Measurements from ENCODE around the gene SLC5A10. TPM values are rescaled to one million over a fixed set of nuclear protein-coding genes. Genes with fewer than 3 reads are reported as not detected.

The SLC5A10 gene
- total RNA-seq, 4 donors from 2014 or later, result not detected

- Histone ChIP-seq H3K9me3 (no peaks in the 10 kb centered on the region), H3K36me3 (no peaks in the 10 kb centered on the region), H3K4me1 (no peaks in the 10 kb centered on the region), H3K27me3 (no peaks in the 10 kb centered on the region), H3K4me3 (peak within 1 kb of the TSS; percentile 47 to 50), H3K27ac (peak within 1 kb of the TSS; percentile 47 to 81)
- DNase-seq, result peak; percentile 77 to 81
- intact Hi-C loops (cut with DNase I; ENCODE audit: low total_unique reads), result no loop called here
- TF ChIP-seq POLR2A (IDR thresholded peaks at IDR 0.05) (peak in 1 of 2 donors; percentile 60), CTCF (IDR thresholded peaks at IDR 0.05) (no peak)
Measured at GRCh38 chr17:19004421-19005136, 52.6 kb downstream of the SLC5A10 start, which contains the start of gene FAM83G. Gene FAM83G, minus strand, starts transcription at chr17:19004764. Its CDS starts 723 bp downstream, at chr17:19004041.

GRCh38 chr17:19005137-19005773 lies 53.3 kb downstream of the SLC5A10 start:
- Histone ChIP-seq H3K9me3 (no peaks in the 10 kb centered on the region), H3K36me3 (no peaks in the 10 kb centered on the region), H3K27me3 (no peaks in the 10 kb centered on the region), H3K4me1 (no peaks in the 10 kb centered on the region), H3K27ac (peak overlapping the region; percentile 47 to 81), H3K4me3 (peak overlapping the region in 1 of 2 donors; percentile 50)
- intact Hi-C loops (cut with DNase I; ENCODE audit: low total_unique reads), result no loop called here
- no peak for DNase-seq
- no peak for TF ChIP-seq CTCF (IDR thresholded peaks at IDR 0.05)
- TF ChIP-seq POLR2A (IDR thresholded peaks at IDR 0.05), result no peak

- DNase-seq, result no peak
- H3K27me3 ChIP-seq, result no peaks in the 10 kb centered on the region
- no peaks in the 10 kb centered on the region for H3K4me1 ChIP-seq
- H3K36me3 ChIP-seq, result no peaks in the 10 kb centered on the region
- TF ChIP-seq CTCF (IDR thresholded peaks at IDR 0.05) (no peak), POLR2A (IDR thresholded peaks at IDR 0.05) (no peak)
- H3K27ac ChIP-seq, result no peak overlapping the region
- intact Hi-C loops (cut with DNase I; ENCODE audit: low total_unique reads), result no loop called here
- no peaks in the 10 kb centered on the region for H3K9me3 ChIP-seq
- no peak overlapping the region for H3K4me3 ChIP-seq
Measured at GRCh38 chr17:19005789-19006430, 53.9 kb downstream of the SLC5A10 start.

GRCh38 chr17:19006698-19007097 lies 54.7 kb downstream of the SLC5A10 start:
- no peak for TF ChIP-seq CTCF (IDR thresholded peaks at IDR 0.05)
- TF ChIP-seq POLR2A (IDR thresholded peaks at IDR 0.05), result no peak
- H3K9me3 ChIP-seq, result no peaks in the 10 kb centered on the region
- no peaks in the 10 kb centered on the region for H3K36me3 ChIP-seq
- no peaks in the 10 kb centered on the region for H3K27me3 ChIP-seq
- no peaks in the 10 kb centered on the region for H3K4me1 ChIP-seq
- DNase-seq, result no peak
- no peak overlapping the region for H3K4me3 ChIP-seq
- intact Hi-C loops (cut with DNase I; ENCODE audit: low total_unique reads), result no loop called here
- no peak overlapping the region for H3K27ac ChIP-seq

GRCh38 chr17:19009970-19010369 lies 58.0 kb downstream of the SLC5A10 start:
- H3K4me3 ChIP-seq, result no peak overlapping the region
- no peaks in the 10 kb centered on the region for H3K4me1 ChIP-seq
- no peaks in the 10 kb centered on the region for H3K36me3 ChIP-seq
- no peaks in the 10 kb centered on the region for H3K9me3 ChIP-seq
- no peak for DNase-seq
- no peak overlapping the region for H3K27ac ChIP-seq
- intact Hi-C loops (cut with DNase I; ENCODE audit: low total_unique reads), result no loop called here
- TF ChIP-seq CTCF (IDR thresholded peaks at IDR 0.05) (no peak), POLR2A (IDR thresholded peaks at IDR 0.05) (no peak)
- H3K27me3 ChIP-seq, result no peaks in the 10 kb centered on the region
